A549 treated with ZK216348 at 1 μM for 4 hours (cell line): ENCODE data around the gene EPN1. TPM values are rescaled to one million over a fixed set of nuclear protein-coding genes. Genes with fewer than 3 reads are reported as not detected.

ENCODE experiments used
- total RNA-seq: library from RNA; stranded (reverse); fragments of 200-300 nt; extraction: Qiagen RNA extraction; gene quantifications from 5 replicates; pipeline ENCODE4 v1.2.3, GENCODE V29; 2022; ENCODE audit warnings: low read depth

EPN1 gene
- total RNA-seq: 96.1 to 229 TPM (median 208 TPM) in 5 replicates

DNA sequence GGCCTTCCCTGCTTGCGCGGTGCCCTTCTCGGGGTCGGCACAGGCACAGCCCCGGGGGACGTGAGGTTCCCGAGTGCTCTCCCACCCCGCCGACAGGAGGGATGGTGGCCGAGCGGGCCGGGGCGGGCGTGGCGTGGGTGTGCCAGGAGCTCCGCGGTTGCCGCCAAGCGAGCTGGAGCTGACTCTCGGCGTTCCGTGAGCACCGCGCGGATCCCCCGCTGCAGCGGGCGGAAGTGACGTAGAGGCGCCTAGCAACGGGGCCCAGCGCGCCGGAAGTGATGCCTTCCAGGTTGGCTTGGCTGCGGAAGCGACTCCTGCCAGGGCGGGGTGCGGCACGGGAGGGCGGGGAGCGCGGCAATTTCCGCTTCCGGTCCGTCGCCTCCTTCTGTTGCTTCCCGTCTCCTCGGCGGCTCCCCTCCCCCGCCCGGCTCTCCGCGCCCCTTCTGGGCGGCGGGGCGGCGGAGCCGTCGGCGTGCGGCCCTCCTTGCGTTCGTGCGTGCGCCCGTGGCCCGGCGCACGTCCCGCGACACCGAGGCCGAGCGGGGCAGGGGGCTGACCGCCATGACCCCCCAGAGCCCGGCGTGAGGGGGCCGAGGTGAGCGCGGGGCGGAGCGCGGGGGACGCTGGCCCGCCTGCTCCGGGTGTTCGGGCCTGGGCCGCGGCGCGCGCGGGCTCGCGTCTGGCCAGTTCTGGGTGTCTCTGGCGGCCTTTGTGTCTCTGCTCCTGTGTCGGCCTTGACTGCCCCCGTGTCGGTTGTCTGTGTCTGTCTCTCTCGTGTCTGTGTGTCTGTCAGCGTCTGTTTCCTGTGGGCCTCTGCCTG, at the start of gene EPN1:
EPN1 (plus strand) TSS at position 386 of the 820 bp plus-strand sequence. CDS start 3,402 bp downstream, outside the sequence.

DNA sequence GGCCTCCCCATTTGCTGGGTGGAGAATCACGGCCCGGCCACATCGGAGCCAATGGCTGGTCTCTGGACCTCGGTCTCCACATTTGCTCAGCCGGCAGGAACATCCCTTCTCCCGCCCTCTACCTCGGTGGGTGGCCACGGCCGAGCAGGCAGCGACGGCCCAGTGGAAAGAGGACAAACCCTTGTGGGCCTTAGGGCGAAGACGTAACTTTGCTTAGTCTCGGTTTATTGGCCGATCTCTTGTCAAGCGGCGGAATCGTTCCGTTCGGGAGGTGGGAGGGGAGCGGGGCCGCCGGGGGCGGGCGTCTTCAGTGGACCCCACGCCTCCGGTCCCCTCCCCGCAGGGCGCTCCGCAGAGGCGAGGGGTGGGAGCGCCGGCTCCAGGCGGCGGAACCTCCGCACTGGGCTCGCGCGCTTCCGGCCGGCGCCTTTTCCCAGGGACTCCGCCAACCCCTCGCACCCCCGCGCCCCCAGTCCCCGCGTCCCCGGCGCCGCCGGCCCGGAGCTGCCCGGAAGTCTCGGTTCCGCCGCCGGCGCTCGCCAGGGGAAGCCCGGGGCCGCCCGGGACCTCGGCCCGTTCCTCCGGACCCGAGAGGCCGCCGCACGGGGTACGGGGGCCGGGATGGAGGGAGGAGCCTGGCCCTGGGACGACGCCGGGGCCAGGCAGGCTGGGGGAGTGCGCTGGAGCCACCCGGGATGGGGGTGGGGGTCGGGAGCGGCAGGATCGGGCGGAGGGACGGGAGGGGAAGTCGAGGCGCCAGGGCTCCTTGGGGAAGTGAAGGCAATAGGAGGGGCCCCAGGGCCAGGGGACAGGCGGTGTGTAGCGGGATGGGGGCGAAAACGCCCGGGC, 34.2 kb upstream of the EPN1 start, which contains the start of gene ZNF580:
ZNF580 (plus strand) TSS at position 426 of the 849 bp plus-strand sequence. CDS start 1,507 bp downstream, outside the sequence.

DNA sequence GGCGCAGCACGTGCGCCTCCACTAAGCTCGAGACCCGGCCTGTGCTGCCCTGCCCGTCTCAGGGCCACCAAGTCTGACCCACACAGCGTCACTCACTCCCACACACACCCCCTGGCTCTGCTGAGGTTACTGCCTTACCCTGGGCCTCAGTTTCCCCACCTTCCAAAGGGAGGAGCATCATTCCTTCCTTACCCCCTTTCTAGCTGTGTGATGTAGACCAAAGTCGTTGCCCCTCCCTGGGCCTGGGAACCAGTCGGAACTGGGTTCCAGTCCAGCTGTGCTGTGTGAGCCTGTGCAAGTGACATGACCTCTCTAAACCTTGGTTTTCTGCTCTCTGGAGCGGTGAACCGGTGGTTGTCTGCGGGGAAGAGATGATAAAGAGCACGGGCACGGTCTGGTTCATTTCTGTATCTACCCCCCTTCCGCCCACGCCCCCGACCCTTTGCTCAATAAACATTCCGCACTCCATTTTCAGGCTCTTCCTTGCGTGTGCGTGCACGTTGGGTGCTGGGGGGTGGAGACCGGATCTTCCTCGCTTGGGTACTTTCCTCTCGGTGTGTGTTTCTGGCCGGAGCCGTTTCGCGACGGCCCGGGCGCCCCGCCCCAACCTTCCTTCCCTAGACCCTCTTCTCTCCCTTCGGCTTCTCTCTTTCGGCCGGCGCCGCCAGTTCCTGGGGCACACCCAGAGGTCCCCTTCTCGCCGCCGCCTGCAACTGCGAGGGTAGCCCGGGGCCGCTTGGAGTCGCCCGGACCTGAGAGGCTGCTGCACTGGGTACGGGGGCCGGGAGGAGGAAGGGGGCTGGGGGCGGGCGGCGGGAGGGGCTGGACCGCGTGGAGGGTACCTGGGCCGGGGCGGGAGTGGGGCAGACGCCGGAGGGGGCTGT, 31.8 kb upstream of the EPN1 start, which contains the start of gene ZNF581:
ZNF581 (plus strand) TSS at position 647 of the 884 bp plus-strand sequence. CDS start 923 bp downstream, outside the sequence.

DNA sequence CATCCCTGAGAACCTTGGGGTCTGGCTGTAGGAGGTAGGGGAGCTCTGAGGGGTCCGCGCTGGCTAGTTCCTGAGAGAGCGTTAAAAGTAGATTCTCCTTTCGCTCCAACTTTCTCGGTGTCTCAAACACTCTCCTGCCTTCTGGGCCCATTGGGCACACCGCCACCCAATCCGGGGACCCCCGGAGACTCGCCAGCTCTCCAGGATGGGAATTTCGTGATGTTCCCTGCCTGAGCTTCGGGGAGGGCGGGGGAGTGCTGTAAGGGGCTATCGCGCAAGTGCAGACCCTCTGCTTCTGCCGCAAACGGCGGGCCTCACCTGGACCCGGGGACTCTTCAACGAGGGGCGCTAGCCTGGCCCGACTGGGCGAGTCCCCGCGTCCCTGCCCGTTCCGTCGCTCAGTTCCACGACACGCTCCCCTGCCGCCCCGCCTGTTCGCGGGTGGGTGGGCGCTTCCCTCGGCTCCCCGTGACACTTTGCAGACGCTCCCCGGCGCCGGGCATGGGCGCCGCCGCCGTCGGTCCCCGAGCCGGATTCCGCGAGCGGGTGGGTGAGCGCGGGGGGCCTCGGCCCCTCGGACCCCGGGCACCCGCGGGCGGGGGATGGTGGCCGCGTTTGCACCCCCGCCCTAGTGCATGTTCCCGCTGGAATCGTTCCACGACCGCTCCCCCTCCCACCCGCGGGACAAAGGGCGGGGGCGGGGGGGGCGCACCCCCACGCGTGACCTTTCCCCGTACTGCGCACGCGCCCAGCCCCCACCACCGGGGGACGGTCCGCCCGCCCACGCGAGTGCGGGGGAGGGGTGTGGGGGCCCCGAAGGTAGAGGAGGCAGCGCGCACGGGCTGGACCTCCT, 27.1 kb upstream of the EPN1 start, which contains the start of gene CCDC106:
CCDC106 (plus strand) TSS at position 481 of the 853 bp plus-strand sequence. CDS start 835 bp downstream, outside the sequence.

DNA sequence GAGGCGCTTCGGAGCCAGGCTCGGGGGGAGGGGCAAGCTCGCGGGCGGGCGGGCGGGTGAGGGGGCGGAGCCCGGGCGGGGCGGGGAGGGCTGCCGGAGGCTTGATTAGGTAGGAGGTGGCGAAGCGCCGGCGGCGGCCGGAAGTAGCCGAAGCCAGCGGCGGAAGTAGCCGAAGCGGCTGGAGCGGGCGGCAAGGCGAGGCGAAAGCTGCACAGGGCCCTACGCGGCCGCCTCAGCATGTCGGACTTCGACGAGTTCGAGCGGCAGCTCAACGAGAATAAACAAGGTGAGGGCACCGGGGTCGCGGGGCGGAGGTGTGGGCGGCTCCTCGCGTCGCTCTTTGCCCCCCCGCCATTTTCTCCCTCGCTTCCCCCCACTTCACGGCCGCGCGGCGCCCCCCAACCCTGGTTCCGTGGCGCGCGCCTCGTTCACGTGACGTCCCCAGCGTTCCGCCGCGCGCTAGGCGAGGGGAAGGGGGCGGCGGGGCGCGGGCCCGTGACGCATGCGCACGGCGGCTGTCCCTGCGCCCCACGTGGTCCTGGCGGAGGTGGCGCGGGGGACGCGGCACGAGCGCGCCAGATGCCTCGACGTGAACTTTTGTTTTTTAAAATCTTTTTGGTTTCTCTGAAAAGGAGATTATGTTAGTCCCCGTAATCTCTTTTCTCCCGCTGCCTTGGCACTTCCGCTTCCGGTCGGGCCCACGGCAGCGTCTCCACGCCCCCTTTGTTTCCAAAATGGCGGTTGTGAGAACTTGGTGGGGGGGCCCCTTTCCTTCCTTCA, 20.0 kb upstream of the EPN1 start, which contains the start of gene U2AF2:
U2AF2 (plus strand) TSS at position 168 of the 780 bp plus-strand sequence; CDS start at position 238, 70 bp downstream.

DNA sequence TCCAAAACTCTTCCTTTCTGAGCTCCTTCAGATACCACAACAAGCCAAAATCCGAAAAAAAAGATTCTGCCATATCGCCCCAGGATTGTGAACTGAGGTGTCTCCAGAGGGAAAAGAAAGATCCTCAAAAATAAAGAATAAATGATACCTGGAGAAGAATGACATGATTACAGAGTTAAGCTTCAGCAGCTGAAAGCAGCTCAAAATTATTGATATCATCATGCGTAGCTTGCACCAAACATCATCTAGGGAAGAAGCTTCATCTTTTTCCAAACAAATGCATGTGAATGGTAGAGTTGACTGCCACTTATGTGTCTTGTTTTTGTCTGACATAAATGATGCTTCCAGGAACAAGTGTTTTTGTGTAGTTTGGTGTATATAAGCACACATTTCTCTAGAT, 63.3 kb downstream of the EPN1 start, which contains the start of gene NLRP9:
NLRP9 (minus strand) TSS at position 101 of the 400 bp plus-strand sequence; CDS start at position 73, 28 bp downstream.

DNA sequence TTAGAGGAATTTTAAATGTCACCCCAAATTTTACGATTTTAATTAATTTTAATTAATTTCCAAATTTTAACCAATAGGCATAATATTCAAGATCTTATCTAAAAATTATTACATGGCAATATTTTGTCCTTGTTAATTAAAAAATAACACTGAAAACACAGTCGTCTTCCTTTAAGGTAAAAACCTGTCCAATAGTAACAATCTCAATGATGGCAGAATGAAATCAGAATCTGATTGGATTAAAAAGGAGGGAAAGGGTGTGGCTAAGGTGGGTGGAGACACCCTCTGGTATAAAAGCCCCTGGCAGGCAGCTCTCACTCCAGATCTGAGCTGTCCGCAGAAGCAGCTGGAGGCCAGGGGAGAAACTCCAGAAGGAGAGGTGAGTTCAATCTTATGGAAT, 83.8 kb downstream of the EPN1 start, which contains the start of gene RFPL4A:
RFPL4A (plus strand) TSS at position 301 of the 400 bp plus-strand sequence. CDS start 2,704 bp downstream, outside the sequence.

Other genes with a start within 250 kb of the EPN1 start
- gene SHISA7, start 231.9 kb upstream of the EPN1 start, total RNA-seq: not detected in 5 replicates
- 36.3 to 64.0 TPM (median 58.6 TPM) in 5 replicates for gene ISOC2, start 213.6 kb upstream of the EPN1 start, total RNA-seq
- not detected in 5 replicates for gene C19orf85, start 210.5 kb upstream of the EPN1 start, total RNA-seq
- 2.7 to 8.8 TPM (median 6.9 TPM) in 5 replicates for gene ZNF628, start 198.6 kb upstream of the EPN1 start, total RNA-seq
- 32.8 to 59.9 TPM (median 49.9 TPM) in 5 replicates for gene NAT14, start 190.0 kb upstream of the EPN1 start, total RNA-seq
- gene SSC5D, start 186.8 kb upstream of the EPN1 start, total RNA-seq: 0.69 to 1.2 TPM (median 0.82 TPM) in 5 replicates
- 0.61 to 2.5 TPM (median 2.0 TPM) in 5 replicates for gene SBK2, start 138.1 kb upstream of the EPN1 start, total RNA-seq
- gene SBK3, start 129.7 kb upstream of the EPN1 start, total RNA-seq: 0.44 to 1.5 TPM (median 1.5 TPM) in 5 replicates
- gene ZNF579, start 94.4 kb upstream of the EPN1 start, total RNA-seq: 14.9 to 40.1 TPM (median 32.3 TPM) in 5 replicates
- 17.5 to 25.7 TPM (median 24.4 TPM) in 5 replicates for gene FIZ1, start 75.7 kb upstream of the EPN1 start, total RNA-seq
- gene ZNF524, start 74.9 kb upstream of the EPN1 start, total RNA-seq: 5.5 to 21.0 TPM (median 18.9 TPM) in 5 replicates
- 5.4 to 14.2 TPM (median 13.0 TPM) in 5 replicates for gene ZNF865, start 69.6 kb upstream of the EPN1 start, total RNA-seq
- gene ZNF784, start 50.7 kb upstream of the EPN1 start, total RNA-seq: 4.2 to 6.8 TPM (median 6.3 TPM) in 5 replicates
- gene ZNF580, start 34.2 kb upstream of the EPN1 start, total RNA-seq: 28.5 to 56.8 TPM (median 53.1 TPM) in 5 replicates
- gene ZNF581, start 31.6 kb upstream of the EPN1 start, total RNA-seq: 30.4 to 50.5 TPM (median 46.8 TPM) in 5 replicates
- 12.8 to 19.3 TPM (median 18.8 TPM) in 5 replicates for gene CCDC106, start 27.0 kb upstream of the EPN1 start, total RNA-seq
- 185 to 322 TPM (median 309 TPM) in 5 replicates for gene U2AF2, start 20.2 kb upstream of the EPN1 start, total RNA-seq
- gene NLRP9, start 63.2 kb downstream of the EPN1 start, total RNA-seq: not detected in 5 replicates
- gene RFPL4A, start 83.9 kb downstream of the EPN1 start, total RNA-seq: 0.28 to 1.1 TPM (median 0.51 TPM) in 4 of 5 replicates, not detected in the other
- gene RFPL4AL1, start 93.9 kb downstream of the EPN1 start, total RNA-seq: not detected in 5 replicates
- 0.05 to 0.06 TPM in 2 of 5 replicates, not detected in the others for gene NLRP11, start 156.8 kb downstream of the EPN1 start, total RNA-seq
- gene NLRP4, start 161.3 kb downstream of the EPN1 start, total RNA-seq: not detected in 5 replicates